Spleen (tissue), 11 donors: ENCODE data around the gene VGLL3. TPM values are rescaled to one million over a fixed set of nuclear protein-coding genes. Genes with fewer than 3 reads are reported as not detected.

ENCODE experiments used
- DNase-seq: peaks from one replicate; pipeline ENCODE4 v3.0.0-alpha.2; 2020
- H3K27ac ChIP-seq, 8 donors: fragments of 200-600 bp; sonication (generic) in 7 of 8; 1 replicate in 4 of 8; 2 replicates in 4 of 8; pipeline versions ENCODE4 v1.5.0 to v1.8.0; 2016 to 2021; ENCODE audit warnings: inconsistent platforms in 4 of 8, mild to moderate bottlenecking in 4 of 8, moderate library complexity in 1 of 8
- H3K27me3 ChIP-seq, 7 donors: fragments of 200-600 bp; sonication (generic) in 6 of 7; replicated peaks in 1 of 7; 1 replicate in 4 of 7; 2 replicates in 3 of 7; pipeline versions ENCODE4 v1.5.0 to v1.8.0; 2016 to 2021; ENCODE audit warnings: inconsistent platforms in 3 of 7, mild to moderate bottlenecking in 1 of 7
- H3K36me3 ChIP-seq, 6 donors: fragments of 200-600 bp; sonication (generic) in 5 of 6; 1 replicate in 4 of 6; 2 replicates in 2 of 6; pipeline versions ENCODE4 v1.5.0 to v1.8.0; 2016 to 2021; ENCODE audit warnings: inconsistent platforms in 2 of 6
- H3K4me1 ChIP-seq, 6 donors: fragments of 200-600 bp; sonication (generic) in 5 of 6; 1 replicate in 3 of 6; 2 replicates in 3 of 6; pipeline versions ENCODE4 v1.5.0 to v1.8.0; 2016 to 2021; ENCODE audit warnings: inconsistent platforms in 3 of 6
- H3K4me3 ChIP-seq, 8 donors: fragments of 200-600 bp; sonication (generic) in 7 of 8; 1 replicate in 4 of 8; 2 replicates in 4 of 8; pipeline versions ENCODE4 v1.5.0 to v1.8.0; 2016 to 2021; ENCODE audit warnings: inconsistent platforms in 4 of 8, mild to moderate bottlenecking in 4 of 8, moderate library complexity in 2 of 8
- H3K9me3 ChIP-seq, 8 donors: fragments of 200-600 bp; sonication (generic) in 7 of 8; 1 replicate in 4 of 8; 2 replicates in 4 of 8; pipeline versions ENCODE4 v1.5.0 to v1.8.0; 2016 to 2021; ENCODE audit warnings: inconsistent platforms in 4 of 8
- POLR2A ChIP-seq, 3 donors: fragments of 450-650 bp; IDR thresholded peaks; one replicate each; pipeline ENCODE4 v1.5.1; 2017; ENCODE audit warnings: antibody characterized with exemption in 3 of 3, mild to moderate bottlenecking in 1 of 3
- POLR2AphosphoS5 ChIP-seq, 3 donors: sonication (generic); formaldehyde crosslinking; IDR thresholded peaks; one replicate each; pipeline ENCODE4 v1.5.1; 2017; ENCODE audit warnings: antibody characterized with exemption in 3 of 3
- WGBS, 5 donors: extraction: QIAGEN DNeasy Blood & Tissue Kit in 3 of 5; methylation state at CpG; one replicate each; pipeline versions ENCODE4 v1.1.5 to v1.1.7; 2013 to 2018; 5-methylcytosine and 5-hydroxymethylcytosine counted together
- intact Hi-C: fragments of 100-400 bp; cut with DNase I; formaldehyde crosslinking; loops from one replicate; pipeline ENCODE4 v1.15.0; 2023; ENCODE audit warnings: low total_unique reads
- polyA plus RNA-seq, 3 donors: library from polyadenylated mRNA; stranded (reverse); fragments of 200-250 nt; gene quantifications; one replicate each; pipeline ENCODE4 v1.2.1, GENCODE V29; 2013
- total RNA-seq, 7 donors: library from RNA; depleted of rRNA in 3 of 7; stranded (reverse); fragments of >200 nt in 3 of 7; fragmentation: NEBNext Ultra II Directional in 4 of 7; extraction: Animal tissue kit (Norgen Biotek cat#: 25700) in 4 of 7; gene quantifications; one replicate each; pipeline versions ENCODE4 v1.1.0 to v1.2.1, GENCODE V29; 2016 to 2021
- TF ChIP-seq, protein P1 (sequence below), 11 experiments: fragments of 200-600 bp in 7 of 11; fragments of 450-650 bp in 4 of 11; sonication (generic) in 4 of 11; IDR thresholded peaks in 8 of 11; conservative IDR thresholded peaks in 3 of 11; 1 replicate in 7 of 11; 2 replicates in 4 of 11; pipeline versions ENCODE4 v1.4.0 to v1.8.0; 2016 to 2021; ENCODE audit warnings: antibody characterized with exemption in 11 of 11, inconsistent platforms in 4 of 11, mild to moderate bottlenecking in 1 of 11
- donor health status: healthy with polysubstance abuse.
- donor health status: DM: no; HTN: no; CAD: no; lungs with moderate emphysema.
- donor health status: DM: no; HTN: no; CAD: no.
- donor health status: Bipolar disorder and iron deficiency.
- donor health status: healthy.
- donor health status: DM: no; HTN: no; CAD: no.
- donor health status: DM: yes; HTN: yes; CAD: no.

The VGLL3 gene
- total and polyA plus RNA-seq, 10 donors: 0.26 to 9.9 (median 2.2) TPM

DNA sequence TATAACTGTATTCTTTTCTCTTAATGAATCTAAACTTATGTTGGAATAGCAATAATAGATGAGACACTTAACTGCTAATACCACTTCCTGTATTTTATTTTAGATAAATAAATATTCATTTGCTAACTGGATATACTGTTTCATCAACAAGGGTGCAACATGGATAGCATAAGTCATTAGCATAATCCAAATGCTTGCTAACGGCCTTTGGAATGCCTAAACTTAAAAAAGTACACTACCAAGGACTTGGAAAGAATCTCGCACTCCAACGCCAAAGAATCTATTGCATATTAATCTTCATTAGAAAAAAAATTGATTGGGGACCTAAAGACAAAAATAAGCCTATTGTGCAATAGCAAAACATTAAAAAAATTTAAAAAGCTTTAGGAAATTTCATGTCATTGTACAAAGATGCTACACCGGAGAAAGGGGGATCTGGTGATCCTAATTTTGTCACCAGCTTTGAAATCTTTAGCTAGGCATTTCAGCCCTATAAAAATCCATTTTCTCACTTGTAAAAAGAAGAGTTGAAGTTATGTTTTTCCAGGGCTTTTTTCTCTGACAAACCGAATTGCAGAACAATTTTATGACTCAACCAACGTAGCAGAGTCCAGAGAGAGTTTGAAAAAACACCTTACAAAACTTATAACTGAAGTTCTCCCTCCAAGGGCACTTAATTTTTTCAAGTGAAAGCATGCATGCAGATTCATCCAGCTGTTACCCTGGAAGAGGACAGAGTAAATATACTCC is 4.1 kb downstream of the VGLL3 start:
- Histone ChIP-seq H3K4me1 (peaks cover 0 to 19% (median 8%) of the 10 kb centered on the region in 6 donors), H3K27me3 (peaks cover 0 to 50% (median 23%) of the 10 kb centered on the region in 7 donors), H3K36me3 (no peaks in the 10 kb centered on the region), H3K4me3 (no peak overlapping the region), H3K9me3 (no peaks in the 10 kb centered on the region), H3K27ac (no peak overlapping the region)
- TF ChIP-seq POLR2AphosphoS5 (IDR thresholded peaks at IDR 0.05): no peak
- no peak for TF ChIP-seq POLR2A (IDR thresholded peaks at IDR 0.05)
- TF ChIP-seq, protein P1, sequence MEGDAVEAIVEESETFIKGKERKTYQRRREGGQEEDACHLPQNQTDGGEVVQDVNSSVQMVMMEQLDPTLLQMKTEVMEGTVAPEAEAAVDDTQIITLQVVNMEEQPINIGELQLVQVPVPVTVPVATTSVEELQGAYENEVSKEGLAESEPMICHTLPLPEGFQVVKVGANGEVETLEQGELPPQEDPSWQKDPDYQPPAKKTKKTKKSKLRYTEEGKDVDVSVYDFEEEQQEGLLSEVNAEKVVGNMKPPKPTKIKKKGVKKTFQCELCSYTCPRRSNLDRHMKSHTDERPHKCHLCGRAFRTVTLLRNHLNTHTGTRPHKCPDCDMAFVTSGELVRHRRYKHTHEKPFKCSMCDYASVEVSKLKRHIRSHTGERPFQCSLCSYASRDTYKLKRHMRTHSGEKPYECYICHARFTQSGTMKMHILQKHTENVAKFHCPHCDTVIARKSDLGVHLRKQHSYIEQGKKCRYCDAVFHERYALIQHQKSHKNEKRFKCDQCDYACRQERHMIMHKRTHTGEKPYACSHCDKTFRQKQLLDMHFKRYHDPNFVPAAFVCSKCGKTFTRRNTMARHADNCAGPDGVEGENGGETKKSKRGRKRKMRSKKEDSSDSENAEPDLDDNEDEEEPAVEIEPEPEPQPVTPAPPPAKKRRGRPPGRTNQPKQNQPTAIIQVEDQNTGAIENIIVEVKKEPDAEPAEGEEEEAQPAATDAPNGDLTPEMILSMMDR (IDR thresholded peaks at IDR 0.05 in 8 of 11, conservative IDR thresholded peaks at IDR 0.05 in 3 of 11): no peak
- 62 to 75% (median 68%) methylated on average over 6 of the region's 6 CpGs for WGBS, 5 donors
- intact Hi-C loops: no loop called here
- no peak for DNase-seq

DNA sequence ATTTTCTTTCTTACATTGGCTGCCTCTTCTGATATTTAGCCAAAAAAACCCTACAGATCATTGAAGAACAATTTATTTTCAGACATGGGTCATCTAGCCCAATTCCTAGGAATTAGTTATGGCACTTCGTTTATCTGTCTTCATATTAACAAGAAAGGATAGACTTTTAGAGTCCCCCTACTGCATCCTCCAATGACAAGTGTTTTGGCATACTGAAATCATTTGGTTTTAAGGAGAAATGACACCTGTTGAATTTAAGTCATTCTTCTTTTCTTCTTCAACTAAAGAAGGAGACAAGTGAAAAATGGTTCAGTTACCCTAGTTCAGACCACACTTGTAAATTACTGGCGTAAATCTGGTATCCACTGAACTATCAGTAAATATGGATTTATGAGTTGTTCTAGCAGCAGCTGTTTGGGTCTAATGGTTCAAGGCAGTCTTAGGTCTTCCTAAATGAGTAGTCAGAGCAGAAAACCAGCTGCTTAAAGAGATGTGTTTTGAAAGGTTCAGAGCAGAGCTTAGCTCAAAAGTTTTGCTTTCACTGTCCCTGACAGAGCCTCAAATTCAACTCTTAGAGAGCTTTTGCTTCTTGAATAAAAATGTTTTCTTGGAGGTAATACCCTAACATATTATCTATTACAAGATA is 5.6 kb downstream of the VGLL3 start:
- Histone ChIP-seq H3K36me3 (no peaks in the 10 kb centered on the region), H3K9me3 (no peaks in the 10 kb centered on the region), H3K27me3 (peaks cover 0 to 34% (median 12%) of the 10 kb centered on the region in 7 donors), H3K4me1 (peaks cover 0 to 7% (median 2%) of the 10 kb centered on the region in 6 donors), H3K4me3 (no peak overlapping the region), H3K27ac (no peak overlapping the region)
- DNase-seq: no peak
- intact Hi-C loops: no loop called here
- WGBS, 5 donors: 47 to 85% (median 74%) methylated on average over 2 of the region's 2 CpGs
- TF ChIP-seq POLR2A (IDR thresholded peaks at IDR 0.05) (no peak), POLR2AphosphoS5 (IDR thresholded peaks at IDR 0.05) (no peak)
- TF ChIP-seq, protein P1 (IDR thresholded peaks at IDR 0.05 in 8 of 11, conservative IDR thresholded peaks at IDR 0.05 in 3 of 11): no peak

DNA sequence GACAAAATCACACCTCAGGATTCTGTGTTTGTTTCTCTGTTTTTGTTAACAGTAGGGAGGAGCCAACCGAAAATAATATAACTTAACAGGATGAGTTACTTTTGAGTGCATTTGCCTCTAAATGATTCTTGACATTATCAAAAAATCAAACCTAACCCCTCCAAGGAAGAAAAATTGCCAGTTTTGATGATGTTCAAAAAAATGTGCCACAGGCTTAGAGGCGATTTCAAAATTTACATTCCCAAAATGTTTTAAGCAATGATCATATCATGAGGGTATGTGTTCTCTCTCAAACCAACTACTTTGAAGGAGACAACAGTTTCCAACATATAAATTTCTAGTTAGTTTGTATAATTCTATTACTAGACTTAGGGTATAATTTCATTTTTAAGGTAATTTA is 6.7 kb downstream of the VGLL3 start:
- Histone ChIP-seq H3K4me3 (no peak overlapping the region), H3K27ac (no peak overlapping the region), H3K4me1 (no peaks in the 10 kb centered on the region), H3K27me3 (peaks cover 0 to 24% (median 2%) of the 10 kb centered on the region in 7 donors), H3K9me3 (no peaks in the 10 kb centered on the region), H3K36me3 (no peaks in the 10 kb centered on the region)
- DNase-seq: no peak
- intact Hi-C loops: no loop called here
- 77 to 90% (median 86%) methylated on average over 2 of the region's 2 CpGs for WGBS, 5 donors
- TF ChIP-seq, protein P1 (IDR thresholded peaks at IDR 0.05 in 8 of 11, conservative IDR thresholded peaks at IDR 0.05 in 3 of 11): no peak
- TF ChIP-seq POLR2A (IDR thresholded peaks at IDR 0.05) (no peak), POLR2AphosphoS5 (IDR thresholded peaks at IDR 0.05) (no peak)

DNA sequence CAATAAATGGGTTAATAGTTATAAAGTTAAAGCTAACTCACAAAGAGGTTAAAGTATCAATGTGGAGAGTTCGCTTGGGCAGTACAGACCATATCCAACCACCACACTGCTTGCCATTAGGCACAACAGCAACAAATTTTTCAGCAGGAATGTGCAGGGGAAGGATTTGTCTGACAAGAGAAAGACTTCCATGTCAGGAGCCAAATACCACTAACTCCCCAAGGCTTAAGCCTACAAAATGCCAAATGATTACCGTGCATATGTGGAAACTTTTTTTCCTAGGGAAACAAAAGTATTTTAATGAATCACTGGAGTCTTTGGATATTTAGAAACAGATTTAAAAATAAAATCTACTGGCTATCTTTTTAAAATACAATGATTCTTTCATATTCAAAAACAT is 8.1 kb downstream of the VGLL3 start:
- H3K27me3 ChIP-seq: peaks cover 0 to 13% (median 0%) of the 10 kb centered on the region in 7 donors
- H3K36me3 ChIP-seq: no peaks in the 10 kb centered on the region
- DNase-seq: no peak
- WGBS, 5 donors: 70 to 78% (median 75%) methylated on average over 2 of the region's 2 CpGs
- H3K27ac ChIP-seq: no peak overlapping the region
- no peaks in the 10 kb centered on the region for H3K9me3 ChIP-seq
- TF ChIP-seq POLR2A (IDR thresholded peaks at IDR 0.05) (no peak), POLR2AphosphoS5 (IDR thresholded peaks at IDR 0.05) (no peak)
- TF ChIP-seq, protein P1 (IDR thresholded peaks at IDR 0.05 in 8 of 11, conservative IDR thresholded peaks at IDR 0.05 in 3 of 11): no peak
- intact Hi-C loops: no loop called here
- no peak overlapping the region for H3K4me3 ChIP-seq
- no peaks in the 10 kb centered on the region for H3K4me1 ChIP-seq
